ENCODE data around the gene USF3.

- TF ChIP-seq CTCF (IDR thresholded peaks at IDR 0.05) (no peak), POLR2A (IDR thresholded peaks at IDR 0.05) (no peak)
These were observed 65.4 kb downstream of the USF3 start for GRCh38 chr3:113630956-113631542.

Data from thyroid gland (tissue), 4 donors.